Measurements from ENCODE around the gene TMEM141.

DNA sequence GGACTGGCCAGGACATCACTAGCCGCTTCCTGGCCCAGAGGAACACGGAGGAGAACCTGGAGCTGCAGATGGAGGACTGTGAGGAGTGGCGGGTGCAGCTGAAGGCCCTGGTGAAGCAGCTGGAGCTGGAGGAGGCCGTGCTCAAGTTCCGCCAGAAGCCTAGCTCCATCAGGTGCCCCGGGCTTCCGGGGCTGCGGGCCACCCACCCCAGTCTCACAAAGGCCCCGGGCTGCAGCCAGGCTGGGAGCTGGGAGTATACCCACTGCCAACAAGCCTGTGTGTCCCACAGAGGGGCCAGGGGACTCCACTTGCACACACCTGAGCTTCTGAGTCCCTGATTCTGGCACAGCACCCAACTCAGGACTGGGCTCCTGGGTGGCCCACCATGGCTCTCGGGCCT, 14.9 kb downstream of the TMEM141 start:
- no peak for TF ChIP-seq FOXM1 (IDR thresholded peaks at IDR 0.05; ENCODE audit: borderline replicate concordance)
- TF ChIP-seq ELF4 (IDR thresholded peaks at IDR 0.05) = no peak
- TF ChIP-seq FOXK2 (IDR thresholded peaks at IDR 0.05) = no peak
- TF ChIP-seq NFRKB (IDR thresholded peaks at IDR 0.05) = no peak
- TF ChIP-seq TARDBP (IDR thresholded peaks at IDR 0.05) = no peak
- TF ChIP-seq ZNF384 (IDR thresholded peaks at IDR 0.05) = no peak
- TF ChIP-seq BHLHE40 (IDR thresholded peaks at IDR 0.05; ENCODE audit: borderline replicate concordance) = no peak
- TF ChIP-seq SUZ12 (IDR thresholded peaks at IDR 0.05) = no peak
- no peak for TF ChIP-seq SP1 (IDR thresholded peaks at IDR 0.05)
